Activated gamma-delta T cell (primary cell): ENCODE measurements around the gene ATXN7L3.
A peak's percentile ranks its signal among the peaks of the same experiment; 100 is the strongest.
"Not testable (repeated sequence)": the region's sequence is repeated elsewhere in the genome, so short reads cannot be mapped to it uniquely, and the experiment has no call there.

Source experiments
- DNase-seq: peaks from one replicate; lab custom pipeline; 2025; lab: John Stamatoyannopoulos, UW
- total RNA-seq, 2 donors: gene quantifications; one replicate each; lab custom pipeline; 2026; lab: John Stamatoyannopoulos, UW

The ATXN7L3 gene, protein sequence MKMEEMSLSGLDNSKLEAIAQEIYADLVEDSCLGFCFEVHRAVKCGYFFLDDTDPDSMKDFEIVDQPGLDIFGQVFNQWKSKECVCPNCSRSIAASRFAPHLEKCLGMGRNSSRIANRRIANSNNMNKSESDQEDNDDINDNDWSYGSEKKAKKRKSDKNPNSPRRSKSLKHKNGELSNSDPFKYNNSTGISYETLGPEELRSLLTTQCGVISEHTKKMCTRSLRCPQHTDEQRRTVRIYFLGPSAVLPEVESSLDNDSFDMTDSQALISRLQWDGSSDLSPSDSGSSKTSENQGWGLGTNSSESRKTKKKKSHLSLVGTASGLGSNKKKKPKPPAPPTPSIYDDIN
- total RNA-seq, result 132 to 151 reads per million in 2 donors

GRCh38 chr17:44199553-44200477 is at the start of gene ATXN7L3:
Gene ATXN7L3 (minus strand): TSS chr17:44199884. CDS start chr17:44198070, 1,814 bp downstream.
- DNase-seq, result peak; percentile 98

DNA sequence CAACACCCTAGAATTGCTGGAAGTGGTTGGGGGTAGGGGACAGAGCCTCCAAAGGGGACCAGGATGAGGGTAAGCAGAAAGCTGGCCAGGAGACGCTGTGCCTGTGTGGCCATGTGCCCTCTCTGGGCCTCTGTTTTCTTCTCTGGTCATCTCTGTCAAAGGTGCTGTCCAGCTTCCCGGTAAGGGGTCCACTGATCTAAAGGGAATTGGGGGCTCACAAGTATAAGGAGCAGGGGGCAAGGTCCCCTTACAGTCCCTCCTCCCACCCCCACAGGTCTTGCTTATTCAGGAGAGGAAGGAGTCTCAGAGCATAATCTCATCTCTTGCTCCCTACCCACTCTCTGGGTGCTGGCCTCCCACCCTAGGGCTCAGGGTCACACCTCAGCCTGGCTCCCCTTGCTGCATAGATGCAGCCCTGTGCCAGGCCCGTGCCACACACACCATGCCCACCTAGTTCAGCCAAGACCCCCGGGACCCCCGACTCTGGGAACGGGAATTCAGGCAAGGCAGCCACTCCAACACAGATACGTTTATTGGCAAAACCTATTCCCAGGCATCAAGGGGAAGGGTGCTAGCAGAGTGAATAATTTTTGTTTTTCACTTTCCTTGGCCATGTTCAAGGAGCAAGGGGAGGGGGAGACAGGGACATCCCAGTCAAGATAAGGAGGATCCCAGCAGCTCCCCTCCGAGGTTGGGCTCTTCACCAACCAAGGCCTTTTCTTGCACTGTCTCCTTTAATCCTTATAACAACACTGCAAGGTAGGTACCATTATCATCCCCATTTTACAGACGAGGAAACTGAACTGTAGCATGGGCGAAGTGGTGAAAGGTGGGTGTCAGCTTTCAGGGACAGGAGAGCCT is 48.4 kb upstream of the ATXN7L3 start:
- no peak for DNase-seq

- no peak for DNase-seq
These were observed 47.8 kb upstream of the ATXN7L3 start for GRCh38 chr17:44247440-44247841.

DNA sequence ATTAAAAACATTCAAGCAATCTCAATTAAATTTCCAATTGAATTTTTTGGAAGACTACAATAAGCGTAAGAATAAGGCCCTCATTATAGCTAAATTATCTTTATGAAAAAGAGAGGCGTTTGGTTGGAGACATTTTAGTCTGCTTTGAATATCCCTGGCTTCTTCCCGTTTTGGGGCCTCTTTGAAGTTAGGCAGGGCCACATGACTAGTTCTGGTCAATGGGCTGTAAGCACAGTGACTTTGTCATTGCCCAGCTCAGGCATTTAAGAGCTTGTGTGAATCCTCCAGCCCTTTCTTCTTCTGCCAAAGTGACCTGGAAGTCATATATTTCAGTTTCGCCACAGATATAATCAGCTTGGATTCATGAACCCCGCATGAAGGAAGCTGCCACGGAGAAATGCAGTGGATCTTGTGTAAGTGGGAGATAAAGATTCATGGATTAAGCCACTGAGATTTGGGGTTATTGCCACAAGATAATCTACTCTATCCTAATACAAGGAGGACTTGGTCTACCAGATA is 41.5 kb upstream of the ATXN7L3 start:
- DNase-seq, result no peak

DNA sequence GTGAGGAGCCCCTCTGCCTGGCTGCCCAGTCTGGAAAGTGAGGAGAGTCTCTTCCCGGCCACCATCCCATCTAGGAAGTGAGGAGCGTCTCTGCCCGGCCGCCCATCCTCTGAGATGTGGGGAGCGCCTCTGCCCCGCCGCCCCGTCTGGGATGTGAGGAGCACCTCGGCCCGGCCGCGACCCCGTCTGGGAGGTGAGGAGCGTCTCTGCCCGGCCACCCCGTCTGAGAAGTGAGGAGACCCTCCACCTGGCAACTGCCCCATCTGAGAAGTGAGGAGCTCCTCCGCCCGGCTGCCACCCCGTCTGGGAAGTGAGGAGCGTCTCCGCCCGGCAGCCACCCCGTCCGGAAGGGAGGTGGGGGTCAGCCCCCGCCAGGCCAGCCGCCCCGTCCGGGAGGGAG is 38.2 kb upstream of the ATXN7L3 start:
- not testable (repeated sequence) for DNase-seq

DNA sequence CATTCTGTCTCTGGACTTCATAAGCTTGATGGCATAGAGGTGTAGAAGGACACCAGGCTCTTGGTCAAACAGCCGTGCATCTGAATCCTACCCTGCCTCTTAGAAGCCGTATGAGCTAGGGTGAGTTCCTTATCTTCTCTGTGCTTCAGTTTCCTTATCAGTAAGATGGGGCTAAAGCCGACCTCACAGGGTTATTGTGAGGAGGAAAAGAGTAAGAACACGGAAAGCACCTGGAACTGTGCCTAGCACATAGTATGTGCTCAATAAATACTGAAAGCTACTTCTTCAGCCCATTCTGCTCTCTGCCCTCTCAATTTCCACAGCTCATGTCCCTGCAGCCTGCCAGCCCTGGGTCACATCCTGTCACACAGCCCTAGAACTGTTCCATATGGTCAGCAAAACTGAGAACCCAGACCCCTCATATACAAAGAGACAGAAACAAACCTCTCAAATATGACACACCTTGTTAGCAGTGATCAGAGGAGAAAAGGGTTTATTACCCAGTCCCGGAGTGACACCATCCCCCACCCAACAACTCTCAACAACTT is 36.8 kb upstream of the ATXN7L3 start:
- no peak for DNase-seq

- DNase-seq, result no peak
These were observed 35.9 kb upstream of the ATXN7L3 start for GRCh38 chr17:44235583-44235936.

DNA sequence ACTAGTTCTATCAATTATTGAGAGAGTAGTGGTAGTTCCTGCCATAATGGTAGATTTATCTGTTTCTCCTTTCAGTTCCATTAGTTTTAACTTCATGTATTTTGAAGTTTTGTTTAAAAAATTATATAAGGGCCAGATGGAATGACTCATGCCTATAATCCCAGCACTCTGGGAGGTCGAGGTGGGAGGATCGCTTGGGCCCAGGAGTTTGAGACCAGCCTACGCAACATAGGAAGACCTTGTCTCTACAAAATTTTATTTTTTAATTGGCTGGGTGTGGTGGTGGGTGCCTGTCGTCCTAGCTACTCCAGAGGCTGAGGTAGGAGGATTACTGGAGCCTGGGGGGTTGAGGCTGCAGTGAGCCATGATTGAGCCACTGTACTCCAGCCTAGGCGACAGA is 33.9 kb upstream of the ATXN7L3 start:
- no peak for DNase-seq

GRCh38 chr17:44232061-44232460 is 32.4 kb upstream of the ATXN7L3 start:
- no peak for DNase-seq

GRCh38 chr17:44230140-44230539 is 30.5 kb upstream of the ATXN7L3 start:
- DNase-seq, result no peak

DNA sequence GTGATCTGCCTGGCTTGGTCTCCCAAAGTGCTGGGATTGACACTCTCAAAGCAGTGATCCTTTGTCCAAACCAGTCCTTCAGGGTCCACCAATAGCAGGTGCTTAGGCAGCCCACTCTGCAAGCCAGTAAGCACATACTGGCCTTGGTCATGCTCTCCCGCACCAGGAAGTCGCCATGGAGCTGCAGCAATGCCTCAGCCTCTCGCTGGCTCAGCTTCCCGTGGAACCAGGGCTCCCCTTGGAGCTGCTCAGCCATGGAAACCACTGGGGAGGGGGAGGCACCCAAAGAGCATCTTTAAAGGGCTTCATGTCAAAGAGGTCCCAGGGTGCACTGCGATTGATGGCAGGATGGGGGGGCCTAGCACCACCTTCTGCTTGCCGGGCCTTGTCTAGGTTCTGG is 29.4 kb upstream of the ATXN7L3 start:
- DNase-seq, result no peak

DNA sequence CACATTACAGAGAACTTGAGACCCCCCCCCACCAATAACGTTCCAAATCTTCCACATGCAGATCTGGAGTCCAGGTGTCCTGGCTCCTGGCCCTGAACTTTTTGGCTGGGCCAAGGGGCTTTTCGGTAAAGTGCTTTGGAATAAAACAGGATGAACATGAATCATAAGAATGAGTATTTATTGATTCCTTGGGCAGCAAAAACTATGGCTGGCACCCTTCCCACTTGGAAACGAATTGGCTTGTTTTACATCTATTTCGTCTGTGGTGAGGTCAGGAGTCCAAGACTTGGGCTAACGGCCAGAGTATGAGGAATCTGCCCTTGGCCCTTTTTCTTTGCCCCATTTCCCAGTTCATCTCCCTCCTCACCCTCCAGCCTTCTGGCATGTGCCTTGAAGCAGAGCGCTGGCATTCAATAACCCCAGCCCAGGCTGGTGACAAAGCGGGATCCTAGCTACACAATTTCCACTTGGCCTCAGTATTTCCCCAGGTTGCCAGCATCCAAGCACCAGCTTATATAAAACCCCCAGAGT is 23.9 kb upstream of the ATXN7L3 start:
- no peak for DNase-seq

DNA sequence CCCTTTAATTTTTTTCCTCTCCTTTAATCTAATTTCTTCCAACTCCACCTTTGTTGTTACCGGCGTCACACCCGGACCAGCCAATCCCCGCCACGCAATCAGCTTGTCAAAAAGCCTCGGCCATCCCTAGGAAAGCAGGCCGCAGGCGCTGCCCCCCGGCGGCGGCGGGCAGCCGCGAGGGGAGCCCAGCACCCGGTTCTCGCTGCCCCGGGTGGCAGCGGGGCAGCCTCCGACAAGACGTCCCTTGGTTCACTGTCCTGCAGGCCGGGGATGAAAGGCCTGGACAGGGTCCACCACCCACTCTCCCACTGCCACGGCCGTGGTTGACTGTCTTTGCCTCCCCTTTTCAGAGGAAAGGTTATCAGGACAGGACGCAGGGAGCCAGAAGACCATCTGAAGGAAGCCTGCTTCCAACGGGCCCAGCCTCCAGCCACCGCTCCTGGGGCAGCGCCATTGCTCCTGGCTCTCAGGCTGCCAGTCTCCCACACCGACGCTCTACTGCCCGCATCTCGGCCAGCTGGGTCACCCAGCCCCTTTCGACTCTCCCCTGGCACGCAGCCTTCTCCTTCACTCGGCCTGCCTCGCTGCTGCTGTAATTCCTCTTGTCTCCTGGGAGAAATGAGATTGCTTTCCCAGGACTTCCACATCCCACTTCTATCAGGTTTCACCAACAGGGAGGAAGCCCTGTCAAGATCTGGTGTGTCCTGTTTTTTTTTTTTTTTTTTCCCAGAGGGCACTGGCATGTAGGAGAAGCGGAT is 22.6 kb upstream of the ATXN7L3 start:
- no peak for DNase-seq

DNA sequence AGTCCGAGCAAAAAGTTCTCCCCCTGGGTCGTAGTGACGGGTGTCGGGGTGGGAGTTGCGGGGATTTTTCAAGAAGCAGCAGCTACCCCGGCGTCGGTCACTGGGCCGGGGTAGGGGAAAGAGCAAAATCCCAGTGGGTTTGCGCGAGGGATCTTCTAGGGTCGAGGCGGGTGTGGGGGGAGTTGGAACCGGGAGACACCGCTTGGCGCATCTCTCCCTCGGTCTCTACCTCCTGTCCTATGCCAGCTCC is 22.1 kb upstream of the ATXN7L3 start:
- no peak for DNase-seq

GRCh38 chr17:44221084-44221861 is 21.6 kb upstream of the ATXN7L3 start:
- DNase-seq, result peak; percentile 39

GRCh38 chr17:44220213-44221083 is 20.8 kb upstream of the ATXN7L3 start:
- DNase-seq, result peak; percentile 49

DNA sequence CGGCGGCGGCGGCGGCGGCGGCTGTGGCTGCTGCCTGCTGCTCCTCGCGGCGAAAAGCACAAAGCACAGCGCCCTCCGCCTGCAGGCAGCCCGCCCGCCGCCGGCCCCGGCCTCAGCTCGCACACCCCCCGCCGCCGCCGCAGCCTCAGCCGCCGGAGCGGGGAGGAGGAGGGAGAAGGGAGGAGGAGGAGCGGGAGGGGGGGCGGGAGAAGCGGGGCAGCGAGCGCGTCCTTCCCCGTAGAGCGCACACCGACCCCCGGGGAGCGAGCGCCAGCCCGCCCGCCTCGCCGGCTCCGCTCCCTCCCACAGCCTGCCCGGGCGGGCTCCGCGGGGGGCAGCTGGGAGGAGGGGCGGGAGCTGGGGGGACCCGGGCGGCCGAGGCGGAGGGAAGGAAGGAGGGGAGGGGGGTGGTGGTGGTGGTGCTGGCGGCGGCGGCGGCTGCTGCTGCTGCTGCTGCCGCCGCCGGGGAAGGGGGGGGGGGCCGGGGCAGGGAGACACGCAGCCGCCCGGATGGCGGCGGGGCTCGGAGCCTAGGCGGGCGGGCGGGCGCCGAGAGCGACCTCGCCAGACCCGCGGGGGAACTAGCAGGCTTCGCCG is 20.0 kb upstream of the ATXN7L3 start, which contains the start of gene UBTF:
Gene UBTF (minus strand): TSS at position 60 of the 597 bp plus-strand sequence. CDS start 1,446 bp downstream, outside the sequence.
- peak; percentile 69 for DNase-seq

GRCh38 chr17:44219108-44219615 is 19.5 kb upstream of the ATXN7L3 start:
- DNase-seq, result no peak
